HEK293 (cell line): ENCODE measurements around the gene SYNDIG1L.

Source experiments
- CTCF ChIA-PET: fragments of 350-600 bp; formaldehyde crosslinking; extraction: SDS; loops from one replicate; lab custom pipeline; 2021; ENCODE audit warnings: antibody characterized with exemption; lab: Yijun Ruan, JAX
- POLR2A ChIA-PET: fragments of 300-600 bp; formaldehyde crosslinking; extraction: SDS; loops from one replicate; lab custom pipeline; 2020; ENCODE audit warnings: antibody characterized with exemption, inconsistent platforms; lab: Yijun Ruan, JAX
- H3K27ac ChIP-seq: fragments of 200-500 bp; sonication (Bioruptor generic); 2 replicates; pipeline ENCODE4 v1.5.1; 2014; ENCODE audit warnings: low read depth, low read length, control low read depth, inconsistent platforms; ENCODE audit errors: extremely low read depth
- H3K36me3 ChIP-seq, 2 experiments: fragments of 200-500 bp in 1 of 2; sonication (Bioruptor generic) in 1 of 2; 1 replicate in 1 of 2; 2 replicates in 1 of 2; pipeline ENCODE4 v1.5.1; 2014 to 2017; ENCODE audit warnings: inconsistent platforms in 2 of 2, low read length in 2 of 2; ENCODE audit not compliant: control insufficient read depth in 2 of 2, insufficient read depth in 1 of 2
- H3K4me1 ChIP-seq: fragments of 200-500 bp; sonication (Bioruptor generic); 2 replicates; pipeline ENCODE4 v1.5.1; 2014; ENCODE audit warnings: mild to moderate bottlenecking, low read length, inconsistent platforms; ENCODE audit not compliant: control insufficient read depth, insufficient read depth
- H3K4me3 ChIP-seq: 2 replicates; pipeline ENCODE4 v1.5.1; 2011; ENCODE audit warnings: low read depth, mild to moderate bottlenecking, control low read depth, low read length, moderate library complexity
- H3K9me3 ChIP-seq: fragments of 200-500 bp; sonication (Bioruptor generic); 2 replicates; pipeline ENCODE4 v1.5.1; 2014; ENCODE audit warnings: low read depth, low read length, inconsistent platforms; ENCODE audit not compliant: control insufficient read depth, insufficient read depth
- ATF2 ChIP-seq: fragments of 450-650 bp; formaldehyde crosslinking; IDR thresholded peaks from 2 replicates; pipeline ENCODE4 v1.5.1; 2016; ENCODE audit warnings: missing biosample characterization, missing genetic modification characterization, low read depth
- BCL11A ChIP-seq: fragments of 450-650 bp; formaldehyde crosslinking; IDR thresholded peaks from 2 replicates; pipeline ENCODE4 v1.5.1; 2016; ENCODE audit warnings: low read depth, missing biosample characterization, missing genetic modification characterization
- BCL11B ChIP-seq: fragments of 450-650 bp; formaldehyde crosslinking; IDR thresholded peaks from 2 replicates; pipeline ENCODE4 v1.5.1; 2016; ENCODE audit warnings: low read depth, missing biosample characterization, missing genetic modification characterization
- GLIS1 ChIP-seq: fragments of 450-650 bp; formaldehyde crosslinking; IDR thresholded peaks from 2 replicates; pipeline ENCODE4 v1.5.1; 2016; ENCODE audit warnings: missing biosample characterization, missing genetic modification characterization
- MEIS1 ChIP-seq: sonication (generic); formaldehyde crosslinking; IDR thresholded peaks from 2 replicates; pipeline ENCODE4 v1.8.1; 2022; ENCODE audit warnings: missing genetic modification reagents, mild to moderate bottlenecking, borderline replicate concordance
- YY1 ChIP-seq: fragments of 450-650 bp; formaldehyde crosslinking; IDR thresholded peaks from 2 replicates; pipeline ENCODE4 v1.5.1; 2018; ENCODE audit warnings: missing biosample characterization, missing genetic modification characterization
- YY2 ChIP-seq: fragments of 450-650 bp; formaldehyde crosslinking; IDR thresholded peaks from 2 replicates; pipeline ENCODE4 v1.5.1; 2016; ENCODE audit warnings: missing biosample characterization, missing genetic modification characterization
- ZFP41 ChIP-seq: fragments of 450-650 bp; formaldehyde crosslinking; IDR thresholded peaks from 2 replicates; pipeline ENCODE4 v1.5.1; 2016; ENCODE audit warnings: missing biosample characterization, missing genetic modification characterization, borderline replicate concordance
- ZNF112 ChIP-seq: fragments of 450-650 bp; formaldehyde crosslinking; IDR thresholded peaks from 2 replicates; pipeline ENCODE4 v1.5.0; 2017; ENCODE audit warnings: missing biosample characterization, missing genetic modification characterization
- ZNF146 ChIP-seq: fragments of 450-650 bp; formaldehyde crosslinking; IDR thresholded peaks from 2 replicates; pipeline ENCODE4 v1.5.1; 2016; ENCODE audit warnings: missing biosample characterization, missing genetic modification characterization
- ZNF155 ChIP-seq: fragments of 450-650 bp; formaldehyde crosslinking; IDR thresholded peaks from 2 replicates; pipeline ENCODE4 v1.5.1; 2016; ENCODE audit warnings: missing biosample characterization, missing genetic modification characterization
- ZNF223 ChIP-seq: fragments of 450-650 bp; formaldehyde crosslinking; IDR thresholded peaks from 2 replicates; pipeline ENCODE4 v1.5.1; 2016; ENCODE audit warnings: missing biosample characterization, missing genetic modification characterization
- ZNF24 ChIP-seq: fragments of 450-650 bp; formaldehyde crosslinking; IDR thresholded peaks from 2 replicates; pipeline ENCODE4 v1.5.1; 2016; ENCODE audit warnings: missing biosample characterization, missing genetic modification characterization
- ZNF311 ChIP-seq: fragments of 450-650 bp; formaldehyde crosslinking; IDR thresholded peaks from 2 replicates; pipeline ENCODE4 v1.5.1; 2017; ENCODE audit warnings: missing biosample characterization, missing genetic modification characterization, borderline replicate concordance
- ZNF362 ChIP-seq: fragments of 450-650 bp; formaldehyde crosslinking; IDR thresholded peaks from 2 replicates; pipeline ENCODE4 v1.5.1; 2016; ENCODE audit warnings: missing biosample characterization, missing genetic modification characterization
- ZNF48 ChIP-seq: fragments of 450-650 bp; formaldehyde crosslinking; IDR thresholded peaks from 2 replicates; pipeline ENCODE4 v1.5.1; 2016; ENCODE audit warnings: missing biosample characterization, missing genetic modification characterization
- ZNF558 ChIP-seq: fragments of 450-650 bp; formaldehyde crosslinking; IDR thresholded peaks from 2 replicates; pipeline ENCODE4 v1.5.1; 2016; ENCODE audit warnings: missing biosample characterization, missing genetic modification characterization
- ZNF600 ChIP-seq: fragments of 450-650 bp; formaldehyde crosslinking; IDR thresholded peaks from 2 replicates; pipeline ENCODE4 v1.5.1; 2016; ENCODE audit warnings: missing biosample characterization, missing genetic modification characterization
- ZNF621 ChIP-seq: fragments of 450-650 bp; formaldehyde crosslinking; IDR thresholded peaks from 2 replicates; pipeline ENCODE4 v1.5.1; 2017; ENCODE audit warnings: missing biosample characterization, missing genetic modification characterization
- ZNF76 ChIP-seq: fragments of 450-650 bp; formaldehyde crosslinking; IDR thresholded peaks from 2 replicates; pipeline ENCODE4; 2016; ENCODE audit warnings: low read depth, missing biosample characterization, missing genetic modification characterization, borderline replicate concordance
- ZNF768 ChIP-seq: fragments of 450-650 bp; formaldehyde crosslinking; IDR thresholded peaks from 2 replicates; pipeline ENCODE4 v1.5.1; 2018; ENCODE audit warnings: missing biosample characterization, mild to moderate bottlenecking, missing genetic modification characterization
- ZSCAN30 ChIP-seq: fragments of 450-650 bp; IDR thresholded peaks from 2 replicates; pipeline ENCODE4 v1.5.1; 2018; ENCODE audit warnings: missing biosample characterization, mild to moderate bottlenecking, missing genetic modification characterization, moderate library complexity
- TF ChIP-seq, protein P1 (sequence below): fragments of 450-650 bp; formaldehyde crosslinking; IDR thresholded peaks from 2 replicates; pipeline ENCODE4 v1.5.1; 2016; ENCODE audit warnings: missing biosample characterization, missing genetic modification characterization

SYNDIG1L gene

DNA sequence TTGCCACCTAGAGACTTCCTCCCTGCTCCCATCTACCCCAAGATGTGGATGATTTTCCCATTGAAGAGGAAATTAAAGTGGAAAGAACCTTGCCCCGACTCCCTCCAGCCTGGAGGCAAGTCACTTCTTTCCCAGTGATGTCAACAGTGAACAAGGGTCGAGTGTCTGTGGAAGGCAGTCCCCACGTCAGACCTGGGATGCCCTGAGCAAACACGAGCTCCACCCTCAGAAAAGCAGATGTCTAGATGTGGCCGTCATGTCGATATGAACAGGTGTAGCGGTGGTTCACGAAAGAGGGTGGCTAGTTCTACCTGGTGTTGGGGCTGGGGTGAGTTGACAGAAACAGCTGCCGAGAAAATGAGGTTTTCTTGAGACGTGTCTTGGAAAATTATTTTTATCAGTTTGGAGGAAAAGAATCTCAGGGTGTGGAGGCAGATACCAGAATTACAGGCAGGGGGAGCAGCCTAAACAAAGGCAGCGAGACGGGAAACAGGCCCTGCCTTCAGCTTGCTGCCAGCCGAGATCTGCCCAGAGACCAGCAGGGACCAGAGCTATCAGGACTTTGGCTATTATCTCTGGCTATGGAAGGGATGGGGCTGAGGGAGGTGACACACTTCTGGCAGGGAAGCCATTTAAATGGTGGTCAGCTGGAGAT, 25.9 kb downstream of the SYNDIG1L start (continued):
- TF ChIP-seq, protein P1, sequence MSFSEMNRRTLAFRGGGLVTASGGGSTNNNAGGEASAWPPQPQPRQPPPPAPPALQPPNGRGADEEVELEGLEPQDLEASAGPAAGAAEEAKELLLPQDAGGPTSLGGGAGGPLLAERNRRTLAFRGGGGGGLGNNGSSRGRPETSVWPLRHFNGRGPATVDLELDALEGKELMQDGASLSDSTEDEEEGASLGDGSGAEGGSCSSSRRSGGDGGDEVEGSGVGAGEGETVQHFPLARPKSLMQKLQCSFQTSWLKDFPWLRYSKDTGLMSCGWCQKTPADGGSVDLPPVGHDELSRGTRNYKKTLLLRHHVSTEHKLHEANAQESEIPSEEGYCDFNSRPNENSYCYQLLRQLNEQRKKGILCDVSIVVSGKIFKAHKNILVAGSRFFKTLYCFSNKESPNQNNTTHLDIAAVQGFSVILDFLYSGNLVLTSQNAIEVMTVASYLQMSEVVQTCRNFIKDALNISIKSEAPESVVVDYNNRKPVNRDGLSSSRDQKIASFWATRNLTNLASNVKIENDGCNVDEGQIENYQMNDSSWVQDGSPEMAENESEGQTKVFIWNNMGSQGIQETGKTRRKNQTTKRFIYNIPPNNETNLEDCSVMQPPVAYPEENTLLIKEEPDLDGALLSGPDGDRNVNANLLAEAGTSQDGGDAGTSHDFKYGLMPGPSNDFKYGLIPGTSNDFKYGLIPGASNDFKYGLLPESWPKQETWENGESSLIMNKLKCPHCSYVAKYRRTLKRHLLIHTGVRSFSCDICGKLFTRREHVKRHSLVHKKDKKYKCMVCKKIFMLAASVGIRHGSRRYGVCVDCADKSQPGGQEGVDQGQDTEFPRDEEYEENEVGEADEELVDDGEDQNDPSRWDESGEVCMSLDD (tag by site-specific recombination): no peak

DNA sequence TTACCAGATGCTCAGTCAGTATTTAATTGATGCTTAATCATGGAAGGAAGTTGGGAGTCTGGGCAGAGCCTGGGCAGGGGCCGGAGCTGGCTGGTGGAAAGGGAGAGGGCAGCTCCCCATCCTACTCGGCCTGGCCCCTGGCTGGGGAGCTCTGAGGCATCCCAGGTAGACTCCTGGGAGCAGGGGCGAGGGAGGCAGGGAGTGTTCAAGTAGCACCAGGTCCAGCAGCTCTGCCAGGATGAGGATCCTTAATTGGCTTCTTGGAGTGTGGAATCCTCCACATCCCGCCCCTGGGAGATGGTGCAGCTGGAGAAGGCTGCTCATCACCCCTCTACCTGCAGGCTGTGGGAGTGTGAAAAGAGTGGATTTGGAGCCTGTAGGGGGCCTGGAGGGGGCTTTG, 30.9 kb downstream of the SYNDIG1L start:
- ChIA-PET CTCF (no interaction called here), POLR2A (no interaction called here)
- TF ChIP-seq ZNF76 (tag by site-specific recombination) (no peak), ZNF155 (tag by site-specific recombination) (no peak), ZNF146 (tag by site-specific recombination) (no peak), MEIS1 (no peak), BCL11B (tag by site-specific recombination) (no peak), ZNF24 (tag by site-specific recombination) (no peak), ZNF558 (tag by site-specific recombination) (no peak), BCL11A (tag by site-specific recombination) (no peak), ZNF621 (tag by site-specific recombination) (no peak), ZFP41 (tag by site-specific recombination) (no peak), ZNF48 (tag by site-specific recombination) (no peak), ZNF768 (tag by site-specific recombination) (no peak), ZNF362 (tag by site-specific recombination) (no peak), YY2 (tag by site-specific recombination) (no peak), ZNF600 (tag by site-specific recombination) (no peak), ZNF223 (tag by site-specific recombination) (no peak), ZSCAN30 (tag by site-specific recombination) (no peak), ATF2 (no peak)

DNA sequence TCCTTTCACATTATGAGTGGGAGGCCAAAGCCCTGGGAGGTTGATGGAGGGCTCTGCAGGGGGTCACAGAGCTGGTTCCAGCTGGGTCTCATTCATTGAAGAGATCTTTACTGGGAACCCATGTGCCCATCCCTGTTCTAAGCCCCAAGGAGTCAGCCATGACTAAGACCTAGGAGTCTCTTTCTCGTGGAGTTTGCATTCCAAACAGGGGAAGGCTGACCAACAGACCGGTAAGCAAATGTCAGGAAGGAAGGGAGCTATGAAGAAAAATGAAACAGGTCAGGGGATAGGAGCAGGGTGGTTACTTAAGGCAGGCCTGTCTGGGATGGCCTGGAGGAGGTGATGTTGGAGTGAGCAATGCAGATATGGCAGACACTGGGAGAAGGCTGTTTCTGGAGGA, 31.5 kb downstream of the SYNDIG1L start:
- Histone ChIP-seq H3K27ac (no peak overlapping the region), H3K9me3 (no peaks in the 10 kb centered on the region), H3K36me3 (no peaks in the 10 kb centered on the region), H3K4me3 (no peak overlapping the region), H3K4me1 (no peaks in the 10 kb centered on the region)
- ChIA-PET POLR2A (no interaction called here), CTCF (no interaction called here)
- peak; percentile 88 for TF ChIP-seq GLIS1
- no peak for TF ChIP-seq ZNF768 (tag by site-specific recombination)
- no peak for TF ChIP-seq ZNF112
- no peak for TF ChIP-seq ZNF311 (tag by site-specific recombination)
- TF ChIP-seq YY1 (tag by site-specific recombination): no peak
- TF ChIP-seq, all 188 proteins: peak for 1

More for the DNA sequence above, 30.9 kb downstream of the SYNDIG1L start:
- no peaks in the 10 kb centered on the region for H3K36me3 ChIP-seq
- H3K4me3 ChIP-seq: no peak overlapping the region
- no peak overlapping the region for H3K27ac ChIP-seq
- H3K9me3 ChIP-seq: no peaks in the 10 kb centered on the region
- H3K4me1 ChIP-seq: no peaks in the 10 kb centered on the region
